Stimulated activated CD8-positive, alpha-beta memory T cell treated with anti-CD3 and anti-CD28 coated beads, Interleukin-15, amount 100 ng/mL, for 48 hours (primary cell): ENCODE data around the gene CSDE1.
"Not testable (repeated sequence)": the region's sequence is repeated elsewhere in the genome, so short reads cannot be mapped to it uniquely, and the experiment has no call there.

ENCODE experiments used
- DNase-seq, 2 donors: peaks; one replicate each; pipeline ENCODE4 v3.0.0-alpha.2; 2020; ENCODE audit warnings: low read depth in 2 of 2

Gene CSDE1

DNA sequence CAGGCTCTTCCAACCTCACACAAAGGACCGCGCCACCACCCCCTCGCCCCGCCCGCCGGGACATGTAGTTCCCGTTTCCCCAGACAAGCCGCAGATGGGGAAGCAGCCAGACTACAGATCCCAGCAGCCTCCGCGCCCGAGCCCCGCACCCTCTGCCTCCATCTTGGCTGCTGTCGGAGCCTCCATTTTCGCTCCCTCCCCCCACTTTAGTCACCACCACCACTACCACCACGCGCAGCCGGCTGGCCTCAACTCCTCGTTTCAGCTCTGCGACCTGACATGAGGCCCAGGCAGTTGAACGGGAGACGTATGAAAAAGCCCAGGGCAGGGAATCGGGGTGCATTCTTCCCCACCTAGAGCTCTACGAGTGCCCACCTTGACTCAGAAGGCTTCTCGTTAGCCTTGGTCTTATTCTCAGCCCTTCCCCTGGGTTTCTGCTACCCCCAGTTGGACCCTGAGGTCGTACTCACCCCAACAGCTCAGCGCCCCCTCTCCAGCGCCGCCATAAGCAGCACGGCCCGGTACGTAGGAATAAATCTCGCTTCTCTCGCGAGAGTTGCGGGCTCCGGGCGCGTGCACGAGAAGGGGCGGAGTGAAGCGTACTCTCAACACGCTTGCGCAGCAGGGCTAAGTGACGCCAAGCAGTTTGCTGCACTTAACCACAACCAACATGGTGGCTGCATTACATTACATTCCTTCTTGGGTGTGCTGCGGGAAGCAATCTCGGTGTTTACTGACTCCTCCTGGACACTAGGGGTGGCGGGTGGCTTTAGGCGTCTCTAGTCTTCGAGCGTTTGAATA is at the start of gene CSDE1:
Gene CSDE1, minus strand, starts transcription at position 530 of the 801 bp plus-strand sequence. CDS start 18,094 bp downstream, outside the sequence.
- DNase-seq, result peak; percentile 90 to 91

DNA sequence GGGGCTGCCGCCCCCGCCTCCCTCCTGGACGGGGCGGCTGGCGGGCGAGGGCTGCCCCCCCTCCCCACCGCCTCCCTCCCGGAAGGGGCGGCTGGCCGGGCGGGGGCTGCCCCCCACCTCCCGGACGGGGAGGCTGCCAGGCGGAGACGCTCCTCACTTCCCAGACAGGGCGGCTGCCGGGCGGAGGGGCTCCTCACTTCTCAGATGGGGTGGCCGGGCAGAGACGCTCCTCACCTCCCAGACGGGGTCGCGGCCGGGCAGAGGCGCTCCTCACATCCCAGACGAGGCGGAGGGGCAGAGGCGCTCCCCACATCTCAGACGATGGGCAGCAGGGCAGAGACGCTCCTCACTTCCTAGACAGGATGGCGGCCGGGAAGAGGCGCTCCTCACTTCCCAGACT is 46.7 kb upstream of the CSDE1 start:
- not testable (repeated sequence) for DNase-seq

DNA sequence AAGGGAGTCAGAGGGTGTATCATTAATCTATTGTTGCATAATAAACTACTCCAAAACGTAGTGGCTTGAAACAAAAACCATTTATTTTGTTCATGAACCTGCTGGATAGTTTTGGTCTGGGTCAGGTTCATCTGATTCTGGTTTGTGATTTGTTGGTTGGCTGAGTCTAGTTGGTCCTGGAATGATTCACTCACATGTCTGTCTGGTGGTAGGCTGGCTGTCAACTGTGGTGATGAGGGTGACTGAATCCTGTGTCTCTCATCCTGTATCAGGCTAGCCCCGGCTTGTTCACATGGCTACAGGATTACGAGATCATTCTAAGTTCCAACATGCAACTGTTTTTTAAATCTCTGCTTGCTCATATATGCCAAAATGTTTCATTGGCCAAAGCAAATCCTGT is 45.2 kb upstream of the CSDE1 start:
- DNase-seq, result no peak

DNA sequence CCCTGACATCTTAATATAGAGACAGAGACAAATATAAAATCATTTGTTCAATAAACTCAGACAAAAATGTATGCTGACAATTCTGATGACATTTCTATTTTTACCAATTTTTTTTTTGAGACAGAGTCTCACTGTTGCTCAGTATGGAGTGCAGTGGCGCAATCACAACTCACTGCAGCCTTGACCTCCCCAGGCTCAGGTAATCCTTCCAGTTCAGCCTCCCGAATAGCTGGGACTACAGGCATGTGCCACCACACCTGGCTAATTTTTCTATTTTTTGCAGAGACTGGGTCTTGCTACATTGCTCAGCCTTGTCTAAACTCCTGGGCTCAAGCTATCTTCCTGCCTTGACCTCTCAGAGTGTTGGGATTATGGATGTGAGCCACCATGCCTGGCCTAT is 36.3 kb upstream of the CSDE1 start:
- DNase-seq, result no peak

DNA sequence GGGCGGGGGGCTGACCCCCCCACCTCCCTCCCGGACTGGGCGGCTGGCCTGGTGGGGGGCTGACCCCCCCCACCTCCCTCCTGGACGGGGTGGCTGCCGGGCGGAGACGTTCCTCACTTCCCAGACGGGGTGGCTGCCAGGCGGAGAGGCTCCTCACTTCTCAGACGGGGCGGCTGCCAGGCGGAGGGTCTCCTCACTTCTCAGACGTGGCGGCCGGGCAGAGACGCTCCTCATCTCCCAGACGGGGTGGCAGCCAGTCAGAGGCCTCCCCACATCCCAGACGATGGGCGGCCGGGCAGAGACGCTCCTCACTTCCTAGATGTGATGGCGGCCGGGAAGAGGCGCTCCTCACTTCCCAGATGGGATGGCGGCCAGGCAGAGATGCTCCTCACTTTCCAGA is 32.8 kb upstream of the CSDE1 start:
- DNase-seq, result not testable (repeated sequence)

DNA sequence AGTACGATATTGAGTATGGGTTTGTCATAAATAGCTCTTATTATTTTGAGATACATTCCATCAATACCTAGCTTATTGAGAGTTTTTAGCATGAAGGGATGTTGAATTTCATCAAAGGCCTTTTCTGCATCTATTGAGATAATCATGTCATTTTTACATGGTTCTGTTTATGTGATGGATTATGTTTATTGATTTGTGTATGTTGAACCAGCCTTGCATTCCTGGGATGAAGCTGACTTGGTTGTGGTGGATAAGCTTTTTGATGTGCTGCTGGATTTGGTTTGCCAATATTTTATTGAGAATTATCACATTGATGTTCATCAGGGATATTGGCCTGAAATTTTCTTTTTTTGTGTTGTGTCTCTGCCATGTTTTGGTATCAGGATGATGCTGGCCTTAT is 28.7 kb upstream of the CSDE1 start:
- not testable (repeated sequence) for DNase-seq

DNA sequence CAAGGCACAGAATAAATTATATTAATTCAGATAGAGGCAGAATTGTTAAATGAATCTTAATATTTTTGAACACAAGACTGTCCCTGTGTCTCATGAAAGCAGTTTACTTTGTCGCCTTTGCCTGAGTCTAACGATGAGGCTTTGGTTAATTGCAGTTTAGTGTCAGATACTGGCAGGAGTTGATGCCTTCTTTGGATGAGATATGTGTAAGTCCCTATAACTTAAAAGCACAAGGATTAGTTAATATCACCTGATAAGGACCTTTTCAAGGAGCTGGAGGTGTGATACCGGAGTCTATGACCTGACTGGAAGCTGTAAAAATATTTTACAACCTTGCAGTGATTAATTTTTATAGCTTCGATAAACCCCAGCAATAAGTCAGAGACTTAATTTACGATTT is 24.7 kb upstream of the CSDE1 start:
- no peak for DNase-seq

DNA sequence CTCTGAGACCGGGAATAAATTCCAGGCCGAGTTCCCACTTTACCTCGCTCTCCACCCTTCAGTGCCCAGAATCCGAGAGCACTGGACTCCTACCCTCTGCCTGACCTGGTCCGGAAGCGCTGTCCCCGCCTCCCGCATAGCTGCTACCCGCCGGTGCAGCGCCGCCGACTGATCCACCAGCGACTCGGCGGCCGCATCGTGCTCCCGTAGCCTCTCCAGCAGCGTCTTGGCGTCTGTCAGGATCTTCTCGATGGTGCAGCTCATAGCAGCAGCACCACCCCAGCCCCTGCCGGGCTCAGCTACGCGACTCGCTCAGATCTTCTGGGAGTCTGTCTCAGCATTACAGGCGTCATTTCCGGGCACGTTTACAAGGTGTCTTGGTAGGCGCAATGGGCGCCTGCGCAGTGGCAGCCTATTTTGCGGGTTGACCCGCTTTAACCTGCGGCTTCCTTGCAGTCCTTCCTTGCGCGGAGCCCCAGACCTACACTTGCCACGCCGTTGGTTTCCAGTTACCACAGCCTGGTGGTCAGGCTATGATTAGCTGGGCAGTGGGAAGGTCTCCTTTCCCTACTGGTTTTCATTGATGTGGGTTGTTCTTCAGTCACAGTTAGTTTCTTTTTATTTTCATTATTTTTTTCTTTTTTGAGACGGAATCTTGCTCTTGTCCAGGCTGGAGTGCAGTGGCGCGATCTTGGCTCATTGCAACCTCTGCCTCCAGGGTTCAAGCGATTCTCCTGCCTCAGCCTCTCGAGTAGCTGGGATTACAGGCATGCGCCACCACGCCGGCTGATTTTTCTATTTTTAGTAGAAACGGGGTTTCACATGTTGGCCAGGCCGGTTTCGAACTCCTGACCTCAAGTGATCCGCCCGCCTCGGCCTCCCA is 22.8 kb upstream of the CSDE1 start, which contains the start of gene SIKE1:
Gene SIKE1, minus strand, starts transcription at position 342 of the 883 bp plus-strand sequence. Its CDS starts 78 bp downstream, at position 264.
- peak; percentile 90 to 91 for DNase-seq

DNA sequence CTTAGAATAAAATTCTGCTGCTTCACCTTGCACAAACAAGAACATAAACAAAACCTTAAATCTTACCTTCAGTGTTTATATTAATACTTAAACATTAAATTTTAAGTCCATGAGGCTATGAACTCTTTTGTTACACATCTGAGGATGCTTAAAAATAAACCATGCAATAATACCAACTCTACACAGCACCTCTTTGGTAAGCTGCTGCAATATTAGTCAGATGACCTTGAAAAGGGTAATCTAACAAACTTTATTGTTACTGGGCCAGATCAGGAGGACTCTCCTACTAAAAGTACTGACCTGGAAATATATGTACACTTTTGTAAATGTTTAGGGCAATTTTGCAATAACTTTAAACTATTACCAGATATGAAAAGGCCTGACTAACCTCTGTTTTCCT is 21.9 kb upstream of the CSDE1 start:
- no peak for DNase-seq

DNA sequence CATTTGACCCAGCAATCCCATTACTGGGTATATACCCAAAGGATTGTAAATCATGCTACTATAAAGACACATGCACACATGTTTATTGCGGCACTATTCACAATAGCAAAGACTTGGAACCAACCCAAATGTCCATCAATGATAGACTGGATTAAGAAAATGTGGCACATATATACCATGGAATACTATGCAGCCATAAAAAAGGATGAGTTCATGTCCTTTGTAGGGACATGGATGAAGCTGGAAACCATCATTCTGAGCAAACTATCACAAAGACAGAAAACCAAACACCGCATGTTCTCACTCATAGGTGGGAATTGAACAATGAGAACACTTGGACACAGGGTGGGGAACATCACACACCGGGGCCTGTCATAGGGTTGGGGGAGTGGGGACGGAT is 18.9 kb upstream of the CSDE1 start:
- not testable (repeated sequence) for DNase-seq

DNA sequence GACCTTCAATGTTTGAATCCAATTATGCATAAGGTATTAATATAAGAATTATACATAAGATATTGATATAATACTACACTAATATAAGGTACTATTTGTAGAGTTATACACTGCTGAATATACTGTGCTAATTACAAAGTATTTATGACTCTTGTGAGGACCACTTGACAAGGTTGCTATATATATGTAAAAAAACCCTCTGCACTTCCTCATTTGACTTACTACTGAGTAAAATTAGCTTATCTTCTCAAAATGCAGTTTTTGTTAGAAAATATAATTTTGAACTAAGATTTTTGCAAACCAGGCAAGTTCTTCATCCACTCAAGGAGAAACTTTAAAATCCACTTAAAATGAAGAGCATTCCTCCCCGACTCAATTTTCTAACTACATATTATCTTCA is 14.2 kb upstream of the CSDE1 start:
- no peak for DNase-seq

DNA sequence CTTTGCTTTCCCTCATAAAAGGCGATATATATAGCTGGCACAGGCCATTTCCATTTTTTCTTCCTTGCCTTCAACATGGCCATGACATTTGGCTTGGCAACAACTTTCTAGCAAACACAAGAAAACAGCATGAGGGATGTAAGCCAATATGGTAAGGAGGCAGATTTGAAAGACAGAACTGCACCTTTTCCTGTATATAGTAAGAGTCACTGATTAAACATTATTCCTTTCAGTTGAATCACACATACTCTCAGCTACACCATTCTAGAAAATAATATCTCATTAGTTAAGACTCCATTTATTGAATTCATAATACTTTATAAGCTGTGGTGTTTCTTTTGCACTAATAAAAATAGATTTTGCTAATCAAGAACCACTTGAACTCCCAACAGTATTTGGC is 13.2 kb upstream of the CSDE1 start:
- DNase-seq, result no peak

DNA sequence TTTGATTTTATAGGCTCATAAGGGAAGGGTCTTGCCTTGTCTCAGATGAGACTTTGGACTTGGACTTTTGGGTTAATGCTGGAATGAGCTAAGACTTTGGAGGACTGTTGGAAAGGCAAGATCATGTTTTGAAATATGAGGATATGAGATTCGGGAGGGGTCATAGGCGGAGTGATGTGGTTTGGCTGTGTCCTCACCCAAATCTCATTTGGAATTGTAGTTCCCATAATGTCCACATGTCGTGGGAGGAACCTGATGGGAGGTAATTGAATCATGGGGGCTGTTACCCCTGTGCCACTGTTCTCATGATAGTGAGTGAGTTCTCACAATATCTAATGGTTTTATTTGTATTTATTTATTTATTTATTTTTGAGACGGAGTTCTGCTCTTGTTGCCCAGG is 6.9 kb upstream of the CSDE1 start:
- no peak for DNase-seq

DNA sequence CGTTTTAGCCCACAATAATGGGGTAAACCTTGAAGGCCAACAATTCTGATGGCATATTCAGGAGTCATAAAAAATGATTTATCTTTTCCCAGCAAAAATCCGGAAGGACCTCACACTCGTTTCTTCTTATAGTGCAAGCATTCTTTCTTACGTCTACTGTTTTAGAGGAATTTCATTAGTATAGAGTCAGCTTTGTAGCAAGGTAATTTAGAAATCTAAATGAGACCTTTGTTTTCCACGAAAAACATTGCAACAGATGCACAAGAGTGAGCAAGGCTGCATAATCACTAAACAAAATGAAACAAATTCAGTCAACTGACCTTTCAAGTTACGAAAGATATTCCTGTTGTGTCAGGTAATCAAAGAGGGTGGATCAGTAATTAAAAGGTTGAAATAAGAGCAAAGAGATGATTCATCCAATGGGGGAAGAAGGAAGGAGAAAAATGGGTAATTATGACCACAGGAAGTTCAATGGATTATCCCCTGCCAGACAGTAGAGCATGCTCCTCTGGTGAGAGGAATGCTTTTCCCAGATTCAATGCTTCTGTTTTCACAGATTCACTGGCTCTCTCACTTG is 560 bp upstream of the CSDE1 start:
- no peak for DNase-seq

DNA sequence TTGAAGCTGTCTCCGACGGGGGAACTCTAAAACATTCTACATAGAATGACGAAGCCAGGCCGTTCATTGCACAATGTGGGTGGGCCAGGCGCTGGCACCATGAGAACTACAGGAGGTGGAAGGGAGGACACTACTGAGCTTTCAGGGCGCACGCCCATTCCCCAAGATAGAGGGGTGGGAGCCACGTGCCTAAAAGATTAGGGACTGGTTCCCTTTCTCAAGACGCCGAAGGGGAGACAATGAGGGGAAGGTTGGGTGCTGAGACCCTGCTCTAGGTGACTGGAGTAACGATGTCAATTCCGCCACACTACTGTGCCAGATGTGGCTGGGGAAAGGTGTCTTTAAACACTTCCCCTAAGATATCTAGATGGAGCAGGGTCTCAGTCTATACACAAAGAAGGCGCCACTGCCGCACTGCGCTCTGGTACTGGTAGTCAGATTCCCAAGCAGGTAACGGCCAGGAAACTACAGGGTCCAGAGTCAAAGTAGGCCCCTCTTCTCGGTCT is 782 bp downstream of the CSDE1 start:
- DNase-seq, result no peak

DNA sequence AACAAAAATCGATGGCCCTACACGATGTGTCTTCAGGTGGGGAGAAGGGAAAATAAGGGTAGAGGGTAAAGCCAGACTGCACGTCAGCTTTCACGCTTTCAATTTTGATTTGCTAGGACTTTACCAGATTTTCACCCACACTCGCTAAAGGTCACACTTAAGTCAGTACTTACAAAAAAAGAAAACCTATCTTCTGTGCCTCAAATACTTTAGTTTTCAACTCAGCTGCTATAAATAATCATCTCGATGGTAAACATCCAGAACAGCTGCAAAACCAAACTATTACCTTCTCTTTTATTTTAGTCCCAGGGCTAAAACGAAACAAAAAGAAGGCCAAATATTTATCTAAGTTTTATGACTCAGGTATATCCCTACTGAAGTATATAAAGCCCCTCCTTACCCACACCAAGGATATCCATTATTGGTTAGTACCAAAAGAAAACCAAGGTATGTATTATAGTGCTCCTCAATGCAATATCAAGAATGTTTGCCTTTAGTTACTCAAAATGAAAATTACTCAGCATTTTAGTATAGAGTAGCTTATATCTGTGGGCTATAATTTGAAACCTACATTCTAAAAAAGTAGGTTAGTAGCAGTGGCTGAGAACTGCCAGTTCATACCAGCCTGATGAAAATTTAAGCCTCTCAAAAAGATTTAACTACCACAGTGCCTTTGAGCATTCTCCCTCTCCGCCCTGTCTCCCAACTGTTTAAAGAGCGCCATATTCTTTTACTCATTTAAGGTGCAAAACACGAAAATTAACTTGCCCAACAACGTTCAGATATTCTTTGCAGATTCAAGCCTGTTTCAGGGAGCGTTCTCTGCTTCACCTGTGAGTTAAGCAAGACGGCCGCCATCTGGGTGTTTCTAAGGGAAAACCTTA is 1.5 kb downstream of the CSDE1 start:
- DNase-seq, result no peak

DNA sequence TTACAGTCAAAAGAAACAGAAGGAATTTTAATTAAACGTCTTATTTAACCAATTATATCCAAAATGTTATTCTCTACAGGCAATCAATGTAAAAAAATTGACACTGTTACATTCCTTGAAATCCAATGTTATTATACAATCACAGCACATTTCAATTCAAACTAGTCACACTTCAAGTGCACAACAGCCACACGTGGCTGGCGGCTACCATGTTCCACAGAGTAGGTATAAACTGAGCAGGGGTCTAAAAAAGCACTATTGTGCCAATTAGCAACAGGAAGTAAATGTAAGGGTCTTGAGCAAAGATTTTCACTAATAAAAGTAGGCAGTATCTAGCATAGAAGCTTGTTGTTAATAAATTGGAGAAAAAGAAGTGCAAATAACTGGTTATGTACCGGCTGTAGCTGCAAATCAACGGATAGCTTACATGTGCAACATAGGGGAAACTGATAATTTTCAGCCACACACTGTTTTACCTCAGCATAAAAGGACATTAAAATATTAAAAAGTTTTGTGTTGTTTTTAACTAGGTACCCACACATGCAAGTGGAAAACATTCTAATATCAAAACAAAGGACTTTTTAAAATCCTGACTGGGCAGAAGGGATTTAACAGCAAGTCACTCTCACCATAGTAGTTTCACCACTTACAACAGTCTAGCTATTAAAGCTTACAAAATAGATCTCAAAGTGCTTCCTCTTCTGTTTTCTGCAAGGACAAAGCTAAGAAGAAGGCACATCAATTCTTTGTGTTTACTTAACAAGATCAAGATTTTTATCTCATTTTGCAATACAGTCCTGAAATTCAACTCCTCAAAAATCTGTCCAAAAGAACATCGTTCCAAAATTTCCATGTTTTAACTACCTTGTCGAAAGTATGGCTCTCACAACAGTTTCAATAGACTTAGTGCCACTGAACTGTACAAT is 2.5 kb downstream of the CSDE1 start:
- DNase-seq, result no peak

DNA sequence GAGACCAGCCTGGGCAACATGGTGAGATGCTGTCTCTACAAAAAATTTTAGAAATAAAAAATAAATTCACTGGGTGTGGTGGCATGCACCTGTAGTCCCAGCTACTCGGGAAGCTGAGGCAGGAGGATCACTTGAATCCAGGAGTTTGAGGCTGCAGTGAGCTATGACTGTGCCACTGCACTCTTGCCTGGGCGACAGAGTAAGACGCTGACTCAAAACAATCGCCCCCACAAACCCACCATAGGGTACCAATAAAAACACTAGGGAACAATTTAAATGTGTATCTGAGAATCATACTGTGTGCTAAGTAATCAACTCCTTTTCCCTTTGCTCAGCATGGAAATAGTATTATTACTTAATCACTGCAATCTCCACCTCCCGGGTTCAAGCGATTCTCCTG is 4.1 kb downstream of the CSDE1 start:
- peak in 1 of 2 donors; percentile 12 for DNase-seq

DNA sequence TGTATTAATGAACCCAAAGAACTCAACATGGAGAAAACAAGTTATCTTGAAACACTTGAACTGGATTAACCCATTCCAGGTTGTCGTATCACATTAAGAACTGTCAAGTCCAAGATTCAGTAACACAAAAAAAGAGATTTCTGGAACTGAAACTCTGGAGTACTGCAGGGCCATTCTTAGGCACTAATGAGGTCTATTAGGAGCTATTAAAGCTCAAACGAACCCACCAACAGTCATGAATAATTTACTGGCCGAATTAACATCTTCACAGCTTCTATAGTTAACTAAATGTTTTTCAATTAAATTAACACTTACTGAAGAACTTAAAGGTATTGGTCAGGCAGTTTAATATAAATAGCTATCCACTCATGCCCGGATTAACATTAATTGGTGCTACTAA is 4.6 kb downstream of the CSDE1 start:
- DNase-seq, result no peak

DNA sequence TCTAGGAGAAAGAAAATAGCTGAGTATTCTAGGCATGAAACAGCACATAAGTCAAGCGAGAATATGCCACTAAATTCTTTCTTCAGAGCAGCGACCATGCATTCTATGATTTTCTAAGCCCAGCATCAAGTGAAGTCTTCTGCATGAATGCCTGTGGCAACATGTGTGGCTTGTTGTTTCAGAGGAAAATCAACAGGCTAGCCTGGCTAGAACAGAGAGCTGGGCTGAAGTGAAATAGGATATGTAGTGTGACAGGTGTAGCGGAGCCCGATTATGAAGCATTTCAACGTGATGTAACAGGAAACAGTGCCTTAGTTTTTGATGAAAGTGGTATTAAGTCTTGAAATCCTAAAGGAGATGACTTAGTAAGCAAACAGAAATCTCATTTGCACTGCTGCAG is 7.0 kb downstream of the CSDE1 start:
- no peak for DNase-seq
